Activated naive CD4-positive, alpha-beta T cell treated with anti-CD3 and anti-CD28 coated beads for 36 hours (primary cell): ENCODE measurements around the gene ASIC3. TPM values are rescaled to one million over a fixed set of nuclear protein-coding genes. Genes with fewer than 3 reads are reported as not detected.
"Not testable (repeated sequence)": the region's sequence is repeated elsewhere in the genome, so short reads cannot be mapped to it uniquely, and the experiment has no call there.

ENCODE experiments used
- CTCF ChIA-PET: fragments of 350-600 bp; sonication (Branson Sonifier 250); formaldehyde crosslinking; loops from one replicate; lab custom pipeline; 2021; ENCODE audit warnings: antibody characterized with exemption; lab: Charles Lee
- DNase-seq: peaks from one replicate; pipeline ENCODE4 v3.0.0-alpha.2; 2020
- H3K27ac Mint-ChIP-seq: one replicate; pipeline ENCODE4 v1.8.0; 2021; ENCODE audit warnings: mild to moderate bottlenecking, mixed read lengths
- H3K27me3 Mint-ChIP-seq: one replicate; pipeline ENCODE4 v1.8.0; 2021; ENCODE audit warnings: low read depth, mixed read lengths
- H3K36me3 Mint-ChIP-seq: one replicate; pipeline ENCODE4 v1.8.0; 2021; ENCODE audit warnings: low read depth, mixed read lengths
- H3K4me1 Mint-ChIP-seq: one replicate; pipeline ENCODE4 v1.8.0; 2021; ENCODE audit warnings: low read depth, mixed read lengths
- H3K4me3 Mint-ChIP-seq: one replicate; pipeline ENCODE4 v1.8.0; 2021; ENCODE audit warnings: mild to moderate bottlenecking, moderate library complexity, mixed read lengths
- H3K9me3 Mint-ChIP-seq: one replicate; pipeline ENCODE4 v1.8.0; 2021; ENCODE audit warnings: mixed read lengths
- intact Hi-C: fragments of 100-400 bp; cut with micrococcal nuclease; formaldehyde crosslinking; loops from one replicate; pipeline ENCODE4 v1.15.1; 2023
- total RNA-seq, 2 experiments: library from RNA; stranded (reverse); gene quantifications; one replicate each; pipeline ENCODE4 v1.2.3, GENCODE V29; 2021

Gene ASIC3
- total RNA-seq, 2 experiments from 2014 or later: 6.8 to 7.9 TPM

- Mint-ChIP-seq H3K4me3 (peak overlapping the region; percentile 91), H3K4me1 (peaks cover 20% of the 10 kb centered on the region), H3K27ac (peak overlapping the region; percentile 90)
- CTCF ChIA-PET: interaction anchor here (1.1 to 2.7 kb wide), 5 partner anchors 8 to 84 kb away, joined by 3 to 12 read pairs (median 8); no protein-coding TSS in a partner anchor
- DNase-seq, H3K36me3 Mint-ChIP-seq, intact Hi-C loops, H3K27me3 Mint-ChIP-seq, H3K9me3 Mint-ChIP-seq: not testable (repeated sequence)
Observed at GRCh38 chr7:151026771-151027727, 21.3 kb upstream of the ASIC3 start.

DNA sequence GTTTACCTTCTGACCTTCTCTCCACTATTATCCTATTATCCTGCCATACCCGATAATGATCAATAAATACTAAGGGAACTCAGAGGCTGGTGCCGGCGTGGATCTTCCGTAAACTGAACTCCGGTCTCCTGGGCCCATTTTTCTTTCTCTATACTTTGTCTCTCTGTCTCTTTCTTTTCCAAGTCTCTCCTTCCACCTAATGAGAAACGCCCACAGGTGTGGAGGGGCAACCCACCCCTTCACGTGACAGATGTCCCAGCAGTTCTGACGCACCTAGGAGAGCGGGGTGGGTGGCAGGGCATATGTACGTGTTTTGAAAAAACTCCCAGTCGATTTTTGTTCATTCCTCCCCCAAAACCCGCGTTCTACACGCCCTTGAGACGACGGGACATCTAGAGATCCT is 20.6 kb upstream of the ASIC3 start:
- not testable (repeated sequence) for H3K36me3 Mint-ChIP-seq, H3K9me3 Mint-ChIP-seq, DNase-seq, H3K27me3 Mint-ChIP-seq
- intact Hi-C loops: loop anchor here (1.0 to 2.0 kb wide), 4 partner anchors 31 to 199 kb away; partner anchors contain the start of genes ABCF2 and FASTK
- CTCF ChIA-PET: interaction anchor here (0.6 to 2.7 kb wide), 5 partner anchors 9 to 270 kb away, joined by 3 to 12 read pairs (median 8); no protein-coding TSS in a partner anchor
- H3K27ac Mint-ChIP-seq: peak overlapping the region; percentile 90
- H3K4me3 Mint-ChIP-seq: peak overlapping the region; percentile 91
- peaks cover 20% of the 10 kb centered on the region for H3K4me1 Mint-ChIP-seq

DNA sequence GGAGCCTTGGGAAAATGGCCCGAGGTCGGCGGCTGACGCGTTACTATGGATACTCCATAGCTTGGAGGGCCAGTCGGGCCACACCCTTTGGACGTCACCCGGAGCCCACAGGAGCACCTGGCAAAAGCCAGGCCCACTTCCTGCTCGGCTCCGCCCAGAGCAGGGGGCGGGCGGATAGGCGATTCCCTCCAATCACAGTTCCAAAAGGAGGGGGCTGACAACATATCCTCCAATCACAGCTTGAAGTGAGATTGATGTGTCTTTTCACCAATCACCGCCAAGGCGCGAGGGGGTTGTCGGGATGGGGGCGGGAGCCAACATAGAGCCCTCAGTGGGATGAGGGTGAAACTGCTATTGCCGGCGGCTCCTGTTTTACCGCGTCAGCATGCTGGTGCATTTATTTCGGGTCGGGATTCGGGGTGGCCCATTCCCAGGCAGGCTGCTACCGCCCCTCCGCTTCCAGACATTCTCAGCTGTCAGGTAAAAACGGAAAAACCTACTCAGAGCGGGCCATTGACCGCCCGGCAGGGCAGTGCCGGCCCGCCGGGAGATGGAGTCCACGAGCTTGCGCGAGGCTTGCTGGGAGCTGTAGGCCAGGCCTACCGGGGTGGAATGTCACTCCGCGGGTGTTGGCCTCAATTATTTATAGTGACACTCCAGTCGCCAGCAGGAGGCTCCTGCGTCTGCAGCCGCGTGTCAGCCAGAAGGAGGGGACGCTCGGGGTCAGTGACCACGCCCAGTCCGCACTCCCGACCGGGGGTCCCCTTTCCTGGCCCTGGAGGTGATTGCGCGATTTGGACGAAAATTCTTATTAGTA is 20.0 kb upstream of the ASIC3 start, which contains the start of gene ABCB8:
Gene ABCB8 (plus strand): TSS at position 320 of the 817 bp plus-strand sequence. CDS start 66 bp downstream, at position 386.
- intact Hi-C loops: loop anchor here (1.0 to 2.0 kb wide), 4 partner anchors 30 to 198 kb away; partner anchors contain the start of genes ABCF2 and FASTK
- peak; percentile 100 for DNase-seq
- no peaks in the 10 kb centered on the region for H3K27me3 Mint-ChIP-seq
- H3K4me1 Mint-ChIP-seq: peaks cover 20% of the 10 kb centered on the region
- H3K27ac Mint-ChIP-seq: peak within 1 kb of the TSS; percentile 90
- H3K9me3 Mint-ChIP-seq: no peaks in the 10 kb centered on the region
- peaks cover 5% of the 10 kb centered on the region for H3K36me3 Mint-ChIP-seq
- CTCF ChIA-PET: interaction anchor here (0.6 to 2.7 kb wide), 5 partner anchors 10 to 270 kb away, joined by 3 to 12 read pairs (median 8); no protein-coding TSS in a partner anchor
- peak within 1 kb of the TSS; percentile 91 for H3K4me3 Mint-ChIP-seq

GRCh38 chr7:151028948-151029501 is 19.3 kb upstream of the ASIC3 start:
- Mint-ChIP-seq H3K27me3 (no peaks in the 10 kb centered on the region), H3K4me3 (peak overlapping the region; percentile 91), H3K36me3 (peaks cover 5% of the 10 kb centered on the region), H3K9me3 (no peaks in the 10 kb centered on the region), H3K27ac (peak overlapping the region; percentile 90), H3K4me1 (peaks cover 20% of the 10 kb centered on the region)
- intact Hi-C loops: loop anchor here (1.0 to 2.0 kb wide), 4 partner anchors 29 to 198 kb away; partner anchors contain the start of genes ABCF2 and FASTK
- DNase-seq: no peak
- CTCF ChIA-PET: interaction anchor here (1.4 to 2.7 kb wide), 2 partner anchors 10 kb away, joined by 8 to 12 read pairs; no protein-coding TSS in a partner anchor

DNA sequence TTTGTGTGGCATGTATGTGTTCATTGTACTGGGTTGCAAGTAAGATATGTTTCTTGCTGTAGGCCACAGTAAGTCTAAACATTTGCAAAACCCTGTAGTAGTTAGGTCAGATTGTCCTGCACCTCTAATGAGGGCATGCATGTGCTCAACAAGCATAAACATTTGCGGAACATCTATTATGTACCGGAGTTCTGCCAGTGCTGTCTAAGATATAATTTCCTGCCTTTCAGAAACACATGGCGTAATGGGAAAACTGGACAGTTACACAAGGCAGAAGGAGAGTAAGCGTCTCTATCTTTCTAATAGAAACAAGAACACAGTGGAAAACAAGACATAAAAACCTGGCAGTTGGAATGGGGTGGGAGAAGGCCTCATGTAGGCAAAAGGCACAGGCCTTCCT is 17.3 kb upstream of the ASIC3 start:
- H3K27ac Mint-ChIP-seq: no peak overlapping the region
- CTCF ChIA-PET: interaction anchor here (0.6 to 1.0 kb wide), 2 partner anchors 28 to 81 kb away, joined by 4 read pairs; no protein-coding TSS in a partner anchor
- intact Hi-C loops: no loop called here
- H3K9me3 Mint-ChIP-seq: no peaks in the 10 kb centered on the region
- no peak overlapping the region for H3K4me3 Mint-ChIP-seq
- H3K27me3 Mint-ChIP-seq: no peaks in the 10 kb centered on the region
- peaks cover 9% of the 10 kb centered on the region for H3K36me3 Mint-ChIP-seq
- DNase-seq: no peak
- H3K4me1 Mint-ChIP-seq: peaks cover 20% of the 10 kb centered on the region

DNA sequence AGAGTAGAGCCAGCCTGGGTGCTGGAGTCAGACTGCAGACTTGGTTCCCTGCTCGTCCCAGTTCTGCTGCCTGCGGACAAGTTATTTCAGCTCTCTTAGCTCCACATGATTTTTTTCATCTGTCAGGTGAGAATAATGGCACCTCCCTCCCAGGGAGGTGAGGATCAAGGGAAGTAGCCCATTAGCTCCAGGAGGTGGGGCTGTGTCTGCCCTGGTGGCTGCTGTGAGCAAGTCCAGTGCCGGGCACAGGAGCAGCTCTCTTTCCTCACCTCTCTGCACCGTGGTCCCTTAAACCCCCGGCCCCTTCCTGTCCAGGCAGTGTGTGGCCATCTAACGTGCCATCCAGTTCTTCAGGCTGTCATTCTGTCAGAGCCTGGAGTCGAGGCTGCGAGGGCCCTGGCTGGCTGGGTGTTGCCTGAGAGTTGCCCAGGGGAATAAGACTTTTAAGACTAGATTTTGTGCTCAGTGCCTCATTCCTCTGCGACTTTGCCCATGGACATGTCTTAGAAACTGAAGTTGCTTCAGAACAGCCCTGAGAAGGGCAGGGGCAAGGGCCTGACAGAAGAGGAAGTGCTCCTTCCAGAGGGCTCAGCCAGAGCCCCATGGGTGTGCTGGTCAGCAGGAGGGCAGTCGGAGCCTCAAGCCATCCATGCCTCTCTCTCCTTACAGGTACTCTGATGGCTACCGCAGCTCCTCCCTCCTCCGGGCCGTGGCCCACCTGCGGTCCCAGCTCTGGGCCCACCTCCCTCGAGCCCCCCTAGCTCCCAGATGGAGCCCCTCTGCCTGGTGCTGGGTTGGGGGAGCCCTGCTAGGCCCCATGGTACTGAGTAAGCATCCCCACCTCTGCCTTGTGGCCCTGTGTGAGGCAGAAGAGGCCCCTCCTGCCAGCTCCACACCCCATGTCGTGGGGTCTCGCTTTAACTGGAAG is 15.1 kb upstream of the ASIC3 start:
- Mint-ChIP-seq H3K36me3 (peaks cover 9% of the 10 kb centered on the region), H3K4me1 (peaks cover 10% of the 10 kb centered on the region), H3K27me3 (no peaks in the 10 kb centered on the region), H3K27ac (no peak overlapping the region), H3K9me3 (no peaks in the 10 kb centered on the region), H3K4me3 (no peak overlapping the region)
- intact Hi-C loops: no loop called here
- CTCF ChIA-PET: interaction anchor here (0.6 to 1.1 kb wide), 4 partner anchors 23 to 680 kb away, joined by 3 to 4 read pairs (median 3); no protein-coding TSS in a partner anchor
- no peak for DNase-seq

DNA sequence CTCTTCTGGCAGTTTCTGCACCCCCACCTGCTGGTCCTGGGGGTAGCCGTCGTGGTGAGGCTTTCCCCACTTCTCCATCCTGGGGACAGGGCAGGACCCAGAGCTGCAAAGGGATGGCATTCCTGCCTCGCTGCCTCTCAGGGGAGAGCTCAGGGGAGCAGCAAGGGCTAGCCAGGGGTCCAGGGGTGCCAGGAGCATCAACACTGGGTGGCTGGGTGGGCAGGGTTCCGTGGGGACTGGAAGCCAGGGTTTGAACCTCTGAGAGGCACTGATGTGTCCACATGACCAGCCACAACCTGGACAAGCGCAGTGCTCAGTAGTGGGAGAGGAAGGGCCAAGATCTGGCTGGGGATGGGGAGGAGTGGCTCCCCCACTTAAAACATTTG is 14.5 kb upstream of the ASIC3 start:
- H3K4me1 Mint-ChIP-seq: peaks cover 12% of the 10 kb centered on the region
- DNase-seq: no peak
- intact Hi-C loops: no loop called here
- peaks cover 7% of the 10 kb centered on the region for H3K36me3 Mint-ChIP-seq
- no peak overlapping the region for H3K27ac Mint-ChIP-seq
- no peaks in the 10 kb centered on the region for H3K27me3 Mint-ChIP-seq
- H3K9me3 Mint-ChIP-seq: no peaks in the 10 kb centered on the region
- no peak overlapping the region for H3K4me3 Mint-ChIP-seq
- CTCF ChIA-PET: interaction anchor here (1.1 kb wide), 1 partner anchor 77 kb away, joined by 3 read pairs; no protein-coding TSS in a partner anchor

GRCh38 chr7:151034312-151035025 is 13.9 kb upstream of the ASIC3 start:
- CTCF ChIA-PET: interaction anchor here (1.1 to 2.3 kb wide), 2 partner anchors 16 to 76 kb away, joined by 3 to 4 read pairs; no protein-coding TSS in a partner anchor
- peaks cover 7% of the 10 kb centered on the region for H3K36me3 Mint-ChIP-seq

GRCh38 chr7:151035026-151035717 is 13.2 kb upstream of the ASIC3 start:
- no peak overlapping the region for H3K27ac Mint-ChIP-seq
- no peak for DNase-seq
- peaks cover 4% of the 10 kb centered on the region for H3K36me3 Mint-ChIP-seq
- no peaks in the 10 kb centered on the region for H3K9me3 Mint-ChIP-seq
- intact Hi-C loops: no loop called here
- peaks cover 16% of the 10 kb centered on the region for H3K4me1 Mint-ChIP-seq
- no peak overlapping the region for H3K4me3 Mint-ChIP-seq
- H3K27me3 Mint-ChIP-seq: no peaks in the 10 kb centered on the region
- CTCF ChIA-PET: interaction anchor here (2.3 kb wide), 1 partner anchor 17 kb away, joined by 4 read pairs; no protein-coding TSS in a partner anchor

More at GRCh38 chr7:151034312-151035025, 13.9 kb upstream of the ASIC3 start:
- H3K27me3 Mint-ChIP-seq: no peaks in the 10 kb centered on the region
- intact Hi-C loops: no loop called here
- no peak for DNase-seq
- no peaks in the 10 kb centered on the region for H3K9me3 Mint-ChIP-seq
- H3K4me1 Mint-ChIP-seq: peaks cover 14% of the 10 kb centered on the region
- no peak overlapping the region for H3K4me3 Mint-ChIP-seq
- no peak overlapping the region for H3K27ac Mint-ChIP-seq

DNA sequence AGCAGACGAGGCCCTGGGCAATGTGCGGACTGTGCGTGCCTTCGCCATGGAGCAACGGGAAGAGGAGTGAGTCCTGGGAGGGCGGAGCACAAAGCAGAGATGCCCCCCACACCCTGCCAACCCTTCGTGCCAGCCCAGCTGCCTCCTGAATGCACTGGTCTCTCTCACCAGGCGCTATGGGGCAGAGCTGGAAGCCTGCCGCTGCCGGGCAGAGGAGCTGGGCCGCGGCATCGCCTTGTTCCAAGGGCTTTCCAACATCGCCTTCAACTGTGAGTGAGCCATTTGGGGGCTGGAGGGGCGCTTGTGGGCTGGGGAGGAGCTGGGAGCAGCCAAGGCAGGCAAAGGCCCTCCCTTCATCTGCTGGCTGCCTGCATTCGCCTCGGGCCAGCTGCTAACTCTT is 12.4 kb upstream of the ASIC3 start:
- CTCF ChIA-PET: interaction anchor here (2.3 kb wide), 1 partner anchor 17 kb away, joined by 4 read pairs; no protein-coding TSS in a partner anchor
- Mint-ChIP-seq H3K27ac (no peak overlapping the region), H3K4me1 (peaks cover 16% of the 10 kb centered on the region), H3K36me3 (peaks cover 4% of the 10 kb centered on the region), H3K4me3 (no peak overlapping the region), H3K27me3 (no peaks in the 10 kb centered on the region), H3K9me3 (no peaks in the 10 kb centered on the region)
- intact Hi-C loops: no loop called here
- no peak for DNase-seq
